Ascending aorta (tissue), 2 donors: ENCODE measurements around the gene TACR1. TPM values are rescaled to one million over a fixed set of nuclear protein-coding genes. Genes with fewer than 3 reads are reported as not detected.
"Not testable (repeated sequence)": the region's sequence is repeated elsewhere in the genome, so short reads cannot be mapped to it uniquely, and the experiment has no call there.

ENCODE experiments used
- DNase-seq, 2 donors: peaks; one replicate each; pipeline ENCODE4 v3.0.0-alpha.2; 2019; ENCODE audit warnings: low spot score in 2 of 2
- H3K27ac ChIP-seq, 2 donors: fragments of 200-600 bp; sonication (generic); one replicate each; pipeline ENCODE4 v1.5.1; 2016 to 2017; ENCODE audit warnings: mild to moderate bottlenecking in 1 of 2
- H3K27me3 ChIP-seq: fragments of 200-600 bp; sonication (generic); one replicate; pipeline ENCODE4 v1.5.1; 2017
- H3K36me3 ChIP-seq, 2 donors: fragments of 200-600 bp; sonication (generic); one replicate each; pipeline ENCODE4 v1.5.1; 2016
- H3K4me1 ChIP-seq, 2 donors: fragments of 200-600 bp; sonication (generic); one replicate each; pipeline ENCODE4 v1.5.1; 2016 to 2017; ENCODE audit warnings: mild to moderate bottlenecking in 1 of 2
- H3K4me3 ChIP-seq, 2 donors: fragments of 200-600 bp; sonication (generic); one replicate each; pipeline ENCODE4 v1.5.1; 2016 to 2017; ENCODE audit warnings: mild to moderate bottlenecking in 1 of 2
- H3K9me3 ChIP-seq, 2 donors: fragments of 200-600 bp; sonication (generic); one replicate each; pipeline ENCODE4 v1.5.1; 2016
- intact Hi-C: fragments of 100-400 bp; cut with DNase I; formaldehyde crosslinking; loops from one replicate; pipeline ENCODE4 v1.15.1; 2023
- total RNA-seq: library from RNA; depleted of rRNA; stranded (reverse); fragments of >200 nt; gene quantifications from one replicate; pipeline ENCODE4 v1.1.0, GENCODE V29; 2016
- TF ChIP-seq, protein P1 (sequence below), 3 experiments: fragments of 200-600 bp in 2 of 3; fragments of 450-650 bp in 1 of 3; sonication (generic) in 2 of 3; IDR thresholded peaks; one replicate each; pipeline ENCODE4 v1.5.1; 2016 to 2019; ENCODE audit warnings: antibody characterized with exemption in 3 of 3, mild to moderate bottlenecking in 1 of 3, moderate library complexity in 1 of 3

Gene TACR1, protein sequence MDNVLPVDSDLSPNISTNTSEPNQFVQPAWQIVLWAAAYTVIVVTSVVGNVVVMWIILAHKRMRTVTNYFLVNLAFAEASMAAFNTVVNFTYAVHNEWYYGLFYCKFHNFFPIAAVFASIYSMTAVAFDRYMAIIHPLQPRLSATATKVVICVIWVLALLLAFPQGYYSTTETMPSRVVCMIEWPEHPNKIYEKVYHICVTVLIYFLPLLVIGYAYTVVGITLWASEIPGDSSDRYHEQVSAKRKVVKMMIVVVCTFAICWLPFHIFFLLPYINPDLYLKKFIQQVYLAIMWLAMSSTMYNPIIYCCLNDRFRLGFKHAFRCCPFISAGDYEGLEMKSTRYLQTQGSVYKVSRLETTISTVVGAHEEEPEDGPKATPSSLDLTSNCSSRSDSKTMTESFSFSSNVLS
- total RNA-seq, result 27.5 TPM

GRCh38 chr2:75199428-75200011, at the start of gene TACR1:
Gene TACR1, minus strand, starts transcription at chr2:75199520. Its CDS starts 586 bp downstream, at chr2:75198934.
- TF ChIP-seq, protein P1, sequence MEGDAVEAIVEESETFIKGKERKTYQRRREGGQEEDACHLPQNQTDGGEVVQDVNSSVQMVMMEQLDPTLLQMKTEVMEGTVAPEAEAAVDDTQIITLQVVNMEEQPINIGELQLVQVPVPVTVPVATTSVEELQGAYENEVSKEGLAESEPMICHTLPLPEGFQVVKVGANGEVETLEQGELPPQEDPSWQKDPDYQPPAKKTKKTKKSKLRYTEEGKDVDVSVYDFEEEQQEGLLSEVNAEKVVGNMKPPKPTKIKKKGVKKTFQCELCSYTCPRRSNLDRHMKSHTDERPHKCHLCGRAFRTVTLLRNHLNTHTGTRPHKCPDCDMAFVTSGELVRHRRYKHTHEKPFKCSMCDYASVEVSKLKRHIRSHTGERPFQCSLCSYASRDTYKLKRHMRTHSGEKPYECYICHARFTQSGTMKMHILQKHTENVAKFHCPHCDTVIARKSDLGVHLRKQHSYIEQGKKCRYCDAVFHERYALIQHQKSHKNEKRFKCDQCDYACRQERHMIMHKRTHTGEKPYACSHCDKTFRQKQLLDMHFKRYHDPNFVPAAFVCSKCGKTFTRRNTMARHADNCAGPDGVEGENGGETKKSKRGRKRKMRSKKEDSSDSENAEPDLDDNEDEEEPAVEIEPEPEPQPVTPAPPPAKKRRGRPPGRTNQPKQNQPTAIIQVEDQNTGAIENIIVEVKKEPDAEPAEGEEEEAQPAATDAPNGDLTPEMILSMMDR (IDR thresholded peaks at IDR 0.05), result peak in 2 of 3 experiments; percentile 53 to 57
- peaks cover 0 to 4% of the 10 kb centered on the region in 2 donors for H3K4me1 ChIP-seq
- intact Hi-C loops, result no loop called here
- H3K4me3 ChIP-seq, result peak within 1 kb of the TSS; percentile 53 to 69
- no peak within 1 kb of the TSS for H3K27ac ChIP-seq
- no peaks in the 10 kb centered on the region for H3K9me3 ChIP-seq
- H3K27me3 ChIP-seq, result no peaks in the 10 kb centered on the region
- peak in 1 of 2 donors; percentile 83 for DNase-seq
- no peaks in the 10 kb centered on the region for H3K36me3 ChIP-seq

GRCh38 chr2:75248581-75248980, 49.3 kb upstream of the TACR1 start:
- peaks cover 7 to 22% of the 10 kb centered on the region in 2 donors for H3K9me3 ChIP-seq
- H3K4me1 ChIP-seq, H3K4me3 ChIP-seq, H3K27me3 ChIP-seq, H3K36me3 ChIP-seq, H3K27ac ChIP-seq, intact Hi-C loops, DNase-seq: not testable (repeated sequence)

- intact Hi-C loops, result no loop called here
- H3K4me3 ChIP-seq, result no peak overlapping the region
- no peaks in the 10 kb centered on the region for H3K27me3 ChIP-seq
- H3K27ac ChIP-seq, result no peak overlapping the region
- H3K4me1 ChIP-seq, result no peaks in the 10 kb centered on the region
- DNase-seq, result no peak
- no peaks in the 10 kb centered on the region for H3K36me3 ChIP-seq
- TF ChIP-seq, protein P1 (IDR thresholded peaks at IDR 0.05), result no peak
- peaks cover 9 to 39% of the 10 kb centered on the region in 2 donors for H3K9me3 ChIP-seq
These were observed 47.3 kb upstream of the TACR1 start for GRCh38 chr2:75246441-75247167.

- peaks cover 5 to 20% of the 10 kb centered on the region in 2 donors for H3K9me3 ChIP-seq
- no peak for DNase-seq
- no peaks in the 10 kb centered on the region for H3K4me1 ChIP-seq
- H3K27ac ChIP-seq, result no peak overlapping the region
- H3K36me3 ChIP-seq, result no peaks in the 10 kb centered on the region
- H3K27me3 ChIP-seq, result no peaks in the 10 kb centered on the region
- H3K4me3 ChIP-seq, result no peak overlapping the region
- TF ChIP-seq, protein P1 (IDR thresholded peaks at IDR 0.05), result no peak
- intact Hi-C loops, result no loop called here
These were observed 43.9 kb upstream of the TACR1 start for GRCh38 chr2:75243219-75243618.

- intact Hi-C loops, result no loop called here
- peaks cover 5 to 20% of the 10 kb centered on the region in 2 donors for H3K9me3 ChIP-seq
- TF ChIP-seq, protein P1 (IDR thresholded peaks at IDR 0.05), result no peak
- no peak overlapping the region for H3K4me3 ChIP-seq
- H3K27me3 ChIP-seq, result no peaks in the 10 kb centered on the region
- no peak overlapping the region for H3K27ac ChIP-seq
- no peaks in the 10 kb centered on the region for H3K4me1 ChIP-seq
- DNase-seq, result no peak
- H3K36me3 ChIP-seq, result no peaks in the 10 kb centered on the region
These were observed 42.4 kb upstream of the TACR1 start for GRCh38 chr2:75241696-75242095.
